ENCODE measurements around the gene SH3RF1.
"Not testable (repeated sequence)": the region's sequence is repeated elsewhere in the genome, so short reads cannot be mapped to it uniquely, and the experiment has no call there.

SH3RF1 gene

GRCh38 chr4:169197206-169197605 lies 73.5 kb downstream of the SH3RF1 start:
- not testable (repeated sequence) for DNase-seq

- no peak for DNase-seq
Measured at GRCh38 chr4:169195032-169195431, 75.7 kb downstream of the SH3RF1 start.

GRCh38 chr4:169189968-169190367 lies 80.8 kb downstream of the SH3RF1 start:
- DNase-seq, result not testable (repeated sequence)

GRCh38 chr4:169189372-169189771 lies 81.4 kb downstream of the SH3RF1 start:
- no peak for DNase-seq

GRCh38 chr4:169188204-169188603 lies 82.6 kb downstream of the SH3RF1 start:
- no peak for DNase-seq

GRCh38 chr4:169185133-169185956 lies 85.4 kb downstream of the SH3RF1 start:
- DNase-seq, result no peak

GRCh38 chr4:169184686-169185085 lies 86.1 kb downstream of the SH3RF1 start:
- no peak for DNase-seq

- DNase-seq, result no peak
Measured at GRCh38 chr4:169184236-169184635, 86.5 kb downstream of the SH3RF1 start.

GRCh38 chr4:169183581-169183980 lies 87.2 kb downstream of the SH3RF1 start:
- no peak for DNase-seq

GRCh38 chr4:169179609-169180521 lies 90.9 kb downstream of the SH3RF1 start:
- DNase-seq, result no peak

GRCh38 chr4:169178092-169178491 lies 92.7 kb downstream of the SH3RF1 start:
- not testable (repeated sequence) for DNase-seq

GRCh38 chr4:169175476-169175875 lies 95.3 kb downstream of the SH3RF1 start:
- DNase-seq, result no peak

GRCh38 chr4:169175035-169175434 lies 95.7 kb downstream of the SH3RF1 start:
- no peak for DNase-seq

- DNase-seq, result no peak
Measured at GRCh38 chr4:169174247-169174646, 96.5 kb downstream of the SH3RF1 start.

- DNase-seq, result no peak
Measured at GRCh38 chr4:169167957-169168858, 102.5 kb downstream of the SH3RF1 start.

GRCh38 chr4:169164669-169165415 lies 105.9 kb downstream of the SH3RF1 start:
- DNase-seq, result peak; percentile 90

GRCh38 chr4:169163947-169164668 lies 106.6 kb downstream of the SH3RF1 start:
- no peak for DNase-seq

- DNase-seq, result no peak
Measured at GRCh38 chr4:169163495-169163894, 107.3 kb downstream of the SH3RF1 start.

GRCh38 chr4:169160825-169161224 lies 109.9 kb downstream of the SH3RF1 start:
- peak; percentile 45 for DNase-seq

GRCh38 chr4:169159624-169160171 lies 111.1 kb downstream of the SH3RF1 start:
- peak; percentile 89 for DNase-seq

- no peak for DNase-seq
Measured at GRCh38 chr4:169158861-169159260, 111.9 kb downstream of the SH3RF1 start.
